ENCODE data around the gene CENPP. TPM values are rescaled to one million over a fixed set of nuclear protein-coding genes. Genes with fewer than 3 reads are reported as not detected.

CENPP gene
- total and polyA plus RNA-seq, 4 donors: 0.62 to 8.7 (median 1.3) TPM

DNA sequence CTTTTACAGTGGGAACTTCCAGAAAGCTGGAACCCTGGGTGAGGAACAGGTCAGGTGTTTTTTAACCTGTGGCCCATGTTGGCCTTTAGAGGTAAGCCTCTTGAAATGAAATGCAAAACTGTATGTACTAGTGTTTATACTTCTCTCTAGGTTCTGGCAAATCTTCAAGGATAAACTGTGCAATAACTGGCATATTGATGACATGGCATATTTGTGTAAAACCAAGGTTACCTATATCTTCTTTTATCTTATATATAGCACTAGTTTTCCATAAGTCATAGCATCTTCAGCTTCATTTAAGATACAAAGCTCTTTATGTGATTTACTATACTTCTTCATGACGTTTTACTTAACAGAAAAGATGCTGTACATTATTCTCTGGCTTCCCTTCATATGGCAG is 24.8 kb upstream of the CENPP start:
- Histone ChIP-seq H3K36me3 (ENCODE audit: control insufficient read depth in 4 of 4, insufficient read depth in 3 of 4, low read depth in 1 of 4, low read length in 3 of 4) (peaks cover 3 to 75% (median 57%) of the 10 kb centered on the region in 4 donors), H3K27me3 (ENCODE audit: control insufficient read depth in 4 of 4, insufficient read depth in 4 of 4, low read length in 3 of 4) (no peaks in the 10 kb centered on the region), H3K4me1 (ENCODE audit: control insufficient read depth in 4 of 4, insufficient read depth in 4 of 4, low read length in 3 of 4) (no peaks in the 10 kb centered on the region), H3K9ac (ENCODE audit: low read depth in 1 of 2, low read length in 2 of 2) (no peak overlapping the region), H3K4me3 (ENCODE audit: low read depth in 1 of 3, low read length in 3 of 3) (no peak overlapping the region), H3K9me3 (ENCODE audit: control insufficient read depth in 4 of 4, low read length in 3 of 4) (no peaks in the 10 kb centered on the region), H3K27ac (ENCODE audit: low read depth in 1 of 2, low read length in 2 of 2) (no peak overlapping the region)
- 88% methylated on average over 1 of the region's 1 CpG for WGBS
- TF ChIP-seq NR2F2 (IDR thresholded peaks at IDR 0.05) (no peak), HNF4A (conservative IDR thresholded peaks at IDR 0.05) (no peak), TAF1 (conservative IDR thresholded peaks at IDR 0.05) (no peak), JUND (IDR thresholded peaks at IDR 0.05) (no peak), FOXA2 (IDR thresholded peaks at IDR 0.05) (no peak), YY1 (IDR thresholded peaks at IDR 0.05) (no peak), RXRA (IDR thresholded peaks at IDR 0.05) (no peak), GABPA (IDR thresholded peaks at IDR 0.05 in 1 of 2, conservative IDR thresholded peaks at IDR 0.05 in 1 of 2) (no peak), SP1 (IDR thresholded peaks at IDR 0.05) (no peak), FOXA1 (IDR thresholded peaks at IDR 0.05) (no peak), HNF4G (IDR thresholded peaks at IDR 0.05) (no peak), EGR1 (IDR thresholded peaks at IDR 0.05; ENCODE audit: low read depth in 2 of 2) (no peak), RAD21 (IDR thresholded peaks at IDR 0.05) (no peak)
- TF ChIP-seq, protein P1, sequence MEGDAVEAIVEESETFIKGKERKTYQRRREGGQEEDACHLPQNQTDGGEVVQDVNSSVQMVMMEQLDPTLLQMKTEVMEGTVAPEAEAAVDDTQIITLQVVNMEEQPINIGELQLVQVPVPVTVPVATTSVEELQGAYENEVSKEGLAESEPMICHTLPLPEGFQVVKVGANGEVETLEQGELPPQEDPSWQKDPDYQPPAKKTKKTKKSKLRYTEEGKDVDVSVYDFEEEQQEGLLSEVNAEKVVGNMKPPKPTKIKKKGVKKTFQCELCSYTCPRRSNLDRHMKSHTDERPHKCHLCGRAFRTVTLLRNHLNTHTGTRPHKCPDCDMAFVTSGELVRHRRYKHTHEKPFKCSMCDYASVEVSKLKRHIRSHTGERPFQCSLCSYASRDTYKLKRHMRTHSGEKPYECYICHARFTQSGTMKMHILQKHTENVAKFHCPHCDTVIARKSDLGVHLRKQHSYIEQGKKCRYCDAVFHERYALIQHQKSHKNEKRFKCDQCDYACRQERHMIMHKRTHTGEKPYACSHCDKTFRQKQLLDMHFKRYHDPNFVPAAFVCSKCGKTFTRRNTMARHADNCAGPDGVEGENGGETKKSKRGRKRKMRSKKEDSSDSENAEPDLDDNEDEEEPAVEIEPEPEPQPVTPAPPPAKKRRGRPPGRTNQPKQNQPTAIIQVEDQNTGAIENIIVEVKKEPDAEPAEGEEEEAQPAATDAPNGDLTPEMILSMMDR (IDR thresholded peaks at IDR 0.05; ENCODE audit: low read depth, low read length, missing input control): no peak
- TF ChIP-seq, protein P2, sequence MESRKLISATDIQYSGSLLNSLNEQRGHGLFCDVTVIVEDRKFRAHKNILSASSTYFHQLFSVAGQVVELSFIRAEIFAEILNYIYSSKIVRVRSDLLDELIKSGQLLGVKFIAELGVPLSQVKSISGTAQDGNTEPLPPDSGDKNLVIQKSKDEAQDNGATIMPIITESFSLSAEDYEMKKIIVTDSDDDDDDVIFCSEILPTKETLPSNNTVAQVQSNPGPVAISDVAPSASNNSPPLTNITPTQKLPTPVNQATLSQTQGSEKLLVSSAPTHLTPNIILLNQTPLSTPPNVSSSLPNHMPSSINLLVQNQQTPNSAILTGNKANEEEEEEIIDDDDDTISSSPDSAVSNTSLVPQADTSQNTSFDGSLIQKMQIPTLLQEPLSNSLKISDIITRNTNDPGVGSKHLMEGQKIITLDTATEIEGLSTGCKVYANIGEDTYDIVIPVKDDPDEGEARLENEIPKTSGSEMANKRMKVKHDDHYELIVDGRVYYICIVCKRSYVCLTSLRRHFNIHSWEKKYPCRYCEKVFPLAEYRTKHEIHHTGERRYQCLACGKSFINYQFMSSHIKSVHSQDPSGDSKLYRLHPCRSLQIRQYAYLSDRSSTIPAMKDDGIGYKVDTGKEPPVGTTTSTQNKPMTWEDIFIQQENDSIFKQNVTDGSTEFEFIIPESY (IDR thresholded peaks at IDR 0.05): no peak
- TF ChIP-seq, protein P3, sequence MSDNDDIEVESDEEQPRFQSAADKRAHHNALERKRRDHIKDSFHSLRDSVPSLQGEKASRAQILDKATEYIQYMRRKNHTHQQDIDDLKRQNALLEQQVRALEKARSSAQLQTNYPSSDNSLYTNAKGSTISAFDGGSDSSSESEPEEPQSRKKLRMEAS (IDR thresholded peaks at IDR 0.05): no peak
- TF ChIP-seq, protein P4, sequence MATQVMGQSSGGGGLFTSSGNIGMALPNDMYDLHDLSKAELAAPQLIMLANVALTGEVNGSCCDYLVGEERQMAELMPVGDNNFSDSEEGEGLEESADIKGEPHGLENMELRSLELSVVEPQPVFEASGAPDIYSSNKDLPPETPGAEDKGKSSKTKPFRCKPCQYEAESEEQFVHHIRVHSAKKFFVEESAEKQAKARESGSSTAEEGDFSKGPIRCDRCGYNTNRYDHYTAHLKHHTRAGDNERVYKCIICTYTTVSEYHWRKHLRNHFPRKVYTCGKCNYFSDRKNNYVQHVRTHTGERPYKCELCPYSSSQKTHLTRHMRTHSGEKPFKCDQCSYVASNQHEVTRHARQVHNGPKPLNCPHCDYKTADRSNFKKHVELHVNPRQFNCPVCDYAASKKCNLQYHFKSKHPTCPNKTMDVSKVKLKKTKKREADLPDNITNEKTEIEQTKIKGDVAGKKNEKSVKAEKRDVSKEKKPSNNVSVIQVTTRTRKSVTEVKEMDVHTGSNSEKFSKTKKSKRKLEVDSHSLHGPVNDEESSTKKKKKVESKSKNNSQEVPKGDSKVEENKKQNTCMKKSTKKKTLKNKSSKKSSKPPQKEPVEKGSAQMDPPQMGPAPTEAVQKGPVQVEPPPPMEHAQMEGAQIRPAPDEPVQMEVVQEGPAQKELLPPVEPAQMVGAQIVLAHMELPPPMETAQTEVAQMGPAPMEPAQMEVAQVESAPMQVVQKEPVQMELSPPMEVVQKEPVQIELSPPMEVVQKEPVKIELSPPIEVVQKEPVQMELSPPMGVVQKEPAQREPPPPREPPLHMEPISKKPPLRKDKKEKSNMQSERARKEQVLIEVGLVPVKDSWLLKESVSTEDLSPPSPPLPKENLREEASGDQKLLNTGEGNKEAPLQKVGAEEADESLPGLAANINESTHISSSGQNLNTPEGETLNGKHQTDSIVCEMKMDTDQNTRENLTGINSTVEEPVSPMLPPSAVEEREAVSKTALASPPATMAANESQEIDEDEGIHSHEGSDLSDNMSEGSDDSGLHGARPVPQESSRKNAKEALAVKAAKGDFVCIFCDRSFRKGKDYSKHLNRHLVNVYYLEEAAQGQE (IDR thresholded peaks at IDR 0.05): no peak
- TF ChIP-seq, protein P5, sequence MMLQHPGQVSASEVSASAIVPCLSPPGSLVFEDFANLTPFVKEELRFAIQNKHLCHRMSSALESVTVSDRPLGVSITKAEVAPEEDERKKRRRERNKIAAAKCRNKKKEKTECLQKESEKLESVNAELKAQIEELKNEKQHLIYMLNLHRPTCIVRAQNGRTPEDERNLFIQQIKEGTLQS (IDR thresholded peaks at IDR 0.05): no peak
- DNase-seq (ENCODE audit: low spot score): no peak
